H9 (cell line): ENCODE data around the gene DAP3. TPM values are rescaled to one million over a fixed set of nuclear protein-coding genes. Genes with fewer than 3 reads are reported as not detected.

ENCODE experiments used
- DNase-seq: peaks from one replicate; pipeline ENCODE4 v3.0.0-alpha.2; 2017
- H2AFZ ChIP-seq: one replicate; pipeline ENCODE4 v1.6.1; 2013; ENCODE audit warnings: mild to moderate bottlenecking, low read length, control low read depth, moderate library complexity
- H2AK5ac ChIP-seq: 2 replicates; pipeline ENCODE4 v1.6.1; 2013; ENCODE audit warnings: low read length, control low read depth, mixed read lengths; ENCODE audit not compliant: insufficient read length
- H2BK120ac ChIP-seq: one replicate; pipeline ENCODE4 v1.6.1; 2013; ENCODE audit warnings: low read depth, mild to moderate bottlenecking, low read length, control low read depth, inconsistent platforms; ENCODE audit not compliant: poor library complexity, severe bottlenecking
- H2BK12ac ChIP-seq: 2 replicates; pipeline ENCODE4 v1.6.1; 2013; ENCODE audit warnings: low read length, control low read depth, mixed read lengths, low read depth; ENCODE audit not compliant: insufficient read length
- H2BK15ac ChIP-seq: 2 replicates; pipeline ENCODE4 v1.6.1; 2013; ENCODE audit warnings: low read depth, low read length, control low read depth
- H2BK20ac ChIP-seq: one replicate; pipeline ENCODE4 v1.6.1; 2013; ENCODE audit warnings: low read depth, mild to moderate bottlenecking, low read length, control low read depth, inconsistent platforms; ENCODE audit not compliant: poor library complexity, severe bottlenecking
- H2BK5ac ChIP-seq: 2 replicates; pipeline ENCODE4 v1.6.1; 2013; ENCODE audit warnings: low read length, control low read depth, mixed read lengths; ENCODE audit not compliant: insufficient read length
- H3K14ac ChIP-seq: 2 replicates; pipeline ENCODE4 v1.6.1; 2013; ENCODE audit warnings: low read length, control low read depth; ENCODE audit not compliant: insufficient read depth
- H3K18ac ChIP-seq: 2 replicates; pipeline ENCODE4 v1.6.1; 2013; ENCODE audit warnings: low read depth, mild to moderate bottlenecking, mixed read lengths, low read length, control low read depth; ENCODE audit not compliant: insufficient read length
- H3K23ac ChIP-seq: 2 replicates; pipeline ENCODE4 v1.6.1; 2013; ENCODE audit warnings: low read length, control low read depth, mixed read lengths, low read depth; ENCODE audit not compliant: insufficient read length
- H3K23me2 ChIP-seq: 2 replicates; pipeline ENCODE4 v1.6.1; 2013; ENCODE audit warnings: low read depth, mild to moderate bottlenecking, mixed read lengths, low read length, control low read depth; ENCODE audit not compliant: insufficient read length, poor library complexity, severe bottlenecking
- H3K27ac ChIP-seq: 2 replicates; pipeline ENCODE4 v1.5.1; 2013; ENCODE audit warnings: low read length, control low read depth, mixed read lengths, low read depth; ENCODE audit not compliant: insufficient read length
- H3K27me3 ChIP-seq: 2 replicates; pipeline ENCODE4 v1.6.1; 2013; ENCODE audit warnings: low read length, control low read depth, inconsistent platforms; ENCODE audit not compliant: insufficient read depth
- H3K4ac ChIP-seq: 2 replicates; pipeline ENCODE4 v1.6.1; 2013; ENCODE audit warnings: low read depth, mild to moderate bottlenecking, control low read depth, inconsistent platforms, low read length, moderate library complexity
- H3K4me1 ChIP-seq: 2 replicates; pipeline ENCODE4 v1.6.1; 2013; ENCODE audit warnings: low read length, control low read depth, inconsistent platforms; ENCODE audit not compliant: insufficient read depth
- H3K4me2 ChIP-seq: 2 replicates; pipeline ENCODE4 v1.6.1; 2013; ENCODE audit warnings: low read length, control low read depth, mixed read lengths; ENCODE audit not compliant: insufficient read length, insufficient read depth
- H3K56ac ChIP-seq: 2 replicates; pipeline ENCODE4 v1.6.1; 2013; ENCODE audit warnings: low read depth, mild to moderate bottlenecking, mixed read lengths, low read length, control low read depth; ENCODE audit not compliant: insufficient read length
- H3K79me1 ChIP-seq: 2 replicates; pipeline ENCODE4 v1.6.1; 2013; ENCODE audit warnings: low read depth, mild to moderate bottlenecking, moderate library complexity, low read length, control low read depth, inconsistent platforms; ENCODE audit not compliant: insufficient read depth, poor library complexity, severe bottlenecking
- H3K79me2 ChIP-seq: 2 replicates; pipeline ENCODE4 v1.6.1; 2013; ENCODE audit warnings: low read length, control low read depth, inconsistent platforms; ENCODE audit not compliant: insufficient read depth
- H3K9ac ChIP-seq: 2 replicates; pipeline ENCODE4 v1.6.1; 2013; ENCODE audit warnings: low read length, control low read depth, mixed read lengths; ENCODE audit not compliant: insufficient read length; ENCODE audit errors: extremely low read depth
- H3K9me3 ChIP-seq: one replicate; pipeline ENCODE4 v1.6.1; 2013; ENCODE audit warnings: low read depth, low read length, inconsistent platforms; ENCODE audit not compliant: control insufficient read depth
- H3T11ph ChIP-seq: one replicate; pipeline ENCODE4 v1.6.1; 2013; ENCODE audit warnings: mild to moderate bottlenecking, low read length, control low read depth, inconsistent platforms
- H4K20me1 ChIP-seq: one replicate; pipeline ENCODE4 v1.6.1; 2013; ENCODE audit not compliant: control insufficient read depth, insufficient read length, insufficient read depth
- H4K5ac ChIP-seq: 2 replicates; pipeline ENCODE4 v1.6.1; 2013; ENCODE audit warnings: low read depth, mild to moderate bottlenecking, mixed read lengths, low read length, control low read depth; ENCODE audit not compliant: insufficient read length
- H4K8ac ChIP-seq: replicated peaks from 2 replicates; pipeline ENCODE4 v1.6.1; 2013; ENCODE audit warnings: low read length, control low read depth, mixed read lengths, low read depth; ENCODE audit not compliant: insufficient read length
- H4K91ac ChIP-seq: 2 replicates; pipeline ENCODE4 v1.6.1; 2013; ENCODE audit warnings: low read depth, mild to moderate bottlenecking, moderate library complexity, mixed read lengths, low read length, control low read depth; ENCODE audit not compliant: insufficient read length
- H3K27ac Mint-ChIP-seq, 3 experiments: 2 replicates in 2 of 3; 3 replicates in 1 of 3; pipeline ENCODE4 v1.8.0; 2020 to 2021; ENCODE audit warnings: mixed read lengths in 3 of 3, mild to moderate bottlenecking in 1 of 3, moderate library complexity in 1 of 3
- H3K27me3 Mint-ChIP-seq: 2 replicates; pipeline ENCODE4 v1.8.0; 2021; ENCODE audit warnings: low read depth, mild to moderate bottlenecking, moderate library complexity, mixed read lengths
- H3K36me3 Mint-ChIP-seq, 3 experiments: 2 replicates in 2 of 3; 3 replicates in 1 of 3; pipeline ENCODE4 v1.8.0; 2020 to 2021; ENCODE audit warnings: low read depth in 3 of 3, mixed read lengths in 3 of 3; ENCODE audit not compliant: insufficient read depth in 1 of 3
- H3K4me1 Mint-ChIP-seq, 2 experiments: 2 replicates each; pipeline ENCODE4 v1.8.0; 2020; ENCODE audit warnings: mixed read lengths in 2 of 2
- H3K4me3 Mint-ChIP-seq, 2 experiments: 2 replicates in 1 of 2; 3 replicates in 1 of 2; pipeline ENCODE4 v1.8.0; 2020 to 2021; ENCODE audit warnings: mild to moderate bottlenecking in 2 of 2, mixed read lengths in 2 of 2, moderate library complexity in 1 of 2
- H3K9me3 Mint-ChIP-seq, 2 experiments: 2 replicates in 1 of 2; 3 replicates in 1 of 2; pipeline ENCODE4 v1.8.0; 2020; ENCODE audit warnings: mild to moderate bottlenecking in 2 of 2, mixed read lengths in 2 of 2, moderate library complexity in 1 of 2
- WGBS: extraction: QIAGEN DNeasy Blood & Tissue Kit; methylation state at CpG from one replicate; pipeline ENCODE4 v1.1.7; 2013; ENCODE audit warnings: missing lambda C conversion rate, low lambda C conversion rate, mixed read lengths; ENCODE audit not compliant: insufficient read length; ENCODE audit errors: extremely low coverage; 5-methylcytosine and 5-hydroxymethylcytosine counted together
- total RNA-seq: library from RNA; stranded (reverse); gene quantifications from 2 replicates; pipeline ENCODE4 v1.2.1, GENCODE V29; 2021
- TF ChIP-seq, protein P1 (sequence below): fragments of 200-600 bp; sonication (generic); conservative IDR thresholded peaks from 3 replicates; pipeline ENCODE4 v1.8.0; 2021; ENCODE audit warnings: antibody characterized with exemption, mild to moderate bottlenecking

The DAP3 gene
- total RNA-seq, 1 experiment from 2014 or later, result 114 TPM

DNA sequence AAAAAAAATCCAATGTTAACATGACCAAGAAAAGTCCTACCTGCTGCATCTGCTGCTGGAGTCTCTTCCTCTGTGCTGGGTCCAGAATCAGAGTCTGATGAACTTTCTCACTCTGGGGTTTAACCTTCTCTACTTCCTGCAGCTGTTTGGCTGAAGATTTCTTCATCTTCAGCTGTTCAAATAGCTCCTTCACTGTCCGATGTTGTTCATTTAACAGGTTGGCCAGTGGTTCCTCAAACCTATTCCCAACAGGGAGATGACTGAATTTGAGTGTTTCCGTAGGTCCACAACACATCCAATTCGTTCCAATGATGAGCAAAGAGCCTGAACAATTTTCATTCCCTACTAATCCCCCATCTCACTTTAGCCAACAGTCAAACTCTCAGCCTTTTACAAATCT is 88.7 kb downstream of the DAP3 start:
- TF ChIP-seq, protein P1, sequence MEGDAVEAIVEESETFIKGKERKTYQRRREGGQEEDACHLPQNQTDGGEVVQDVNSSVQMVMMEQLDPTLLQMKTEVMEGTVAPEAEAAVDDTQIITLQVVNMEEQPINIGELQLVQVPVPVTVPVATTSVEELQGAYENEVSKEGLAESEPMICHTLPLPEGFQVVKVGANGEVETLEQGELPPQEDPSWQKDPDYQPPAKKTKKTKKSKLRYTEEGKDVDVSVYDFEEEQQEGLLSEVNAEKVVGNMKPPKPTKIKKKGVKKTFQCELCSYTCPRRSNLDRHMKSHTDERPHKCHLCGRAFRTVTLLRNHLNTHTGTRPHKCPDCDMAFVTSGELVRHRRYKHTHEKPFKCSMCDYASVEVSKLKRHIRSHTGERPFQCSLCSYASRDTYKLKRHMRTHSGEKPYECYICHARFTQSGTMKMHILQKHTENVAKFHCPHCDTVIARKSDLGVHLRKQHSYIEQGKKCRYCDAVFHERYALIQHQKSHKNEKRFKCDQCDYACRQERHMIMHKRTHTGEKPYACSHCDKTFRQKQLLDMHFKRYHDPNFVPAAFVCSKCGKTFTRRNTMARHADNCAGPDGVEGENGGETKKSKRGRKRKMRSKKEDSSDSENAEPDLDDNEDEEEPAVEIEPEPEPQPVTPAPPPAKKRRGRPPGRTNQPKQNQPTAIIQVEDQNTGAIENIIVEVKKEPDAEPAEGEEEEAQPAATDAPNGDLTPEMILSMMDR, result no peak
- Histone ChIP-seq H4K5ac (no peak overlapping the region), H3K79me1 (no peaks in the 10 kb centered on the region), H4K8ac (no peak overlapping the region), H2BK15ac (no peak overlapping the region), H3K4me1 (no peaks in the 10 kb centered on the region), H2BK120ac (no peak overlapping the region), H3K27me3 (no peaks in the 10 kb centered on the region), H4K20me1 (no peaks in the 10 kb centered on the region), H3K4ac (no peak overlapping the region), H2BK12ac (no peak overlapping the region), H3K18ac (no peak overlapping the region), H2AK5ac (no peak overlapping the region), H3K27ac (no peak overlapping the region), H3K14ac (no peak overlapping the region), H2BK20ac (no peak overlapping the region), H2AFZ (no peak overlapping the region), H3K79me2 (no peaks in the 10 kb centered on the region), H3T11ph (no peak overlapping the region), H3K56ac (no peak overlapping the region), H3K23me2 (no peaks in the 10 kb centered on the region), H2BK5ac (no peak overlapping the region), H3K4me2 (no peak overlapping the region), H4K91ac (no peak overlapping the region), H3K9ac (no peak overlapping the region), H3K9me3 (no peaks in the 10 kb centered on the region), H3K23ac (no peak overlapping the region)
- DNase-seq, result no peak
- no peaks in the 10 kb centered on the region for H3K9me3 Mint-ChIP-seq
- no peak overlapping the region; a peak in 1 of 7 replicates for H3K27ac Mint-ChIP-seq
- H3K4me3 Mint-ChIP-seq, result no peak overlapping the region
- H3K4me1 Mint-ChIP-seq, result no peaks in the 10 kb centered on the region
- WGBS, result no CpG with 5 or more reads among the region's 3 CpGs
- peaks cover 29 to 64% (median 56%) of the 10 kb centered on the region in 3 experiments; a peak in 6 of 7 replicates for H3K36me3 Mint-ChIP-seq
- no peaks in the 10 kb centered on the region for H3K27me3 Mint-ChIP-seq

Other genes with a start within 250 kb of the DAP3 start
- 30.3 and 32.8 TPM in 2 replicates for gene ASH1L, start 126.3 kb upstream of the DAP3 start, total RNA-seq
- 89.5 and 96.2 TPM in 2 replicates for gene MSTO1, start 78.9 kb upstream of the DAP3 start, total RNA-seq
- gene YY1AP1, start 317 bp upstream of the DAP3 start, total RNA-seq, result 57.5 and 62.0 TPM in 2 replicates
- 50.2 and 53.4 TPM in 2 replicates for gene GON4L, start 168.1 kb downstream of the DAP3 start, total RNA-seq
- gene SYT11, start 170.5 kb downstream of the DAP3 start, total RNA-seq, result 0.28 and 0.39 TPM in 2 replicates
- gene RIT1, start 222.3 kb downstream of the DAP3 start, total RNA-seq, result 26.4 and 27.4 TPM in 2 replicates
- gene KHDC4, start 245.3 kb downstream of the DAP3 start, total RNA-seq, result 57.6 and 57.7 TPM in 2 replicates